WTC11 (cell line): ENCODE results near the gene FCN1.

Experiments used
- ATF3 ChIP-seq: sonication (generic); formaldehyde crosslinking; conservative IDR thresholded peaks from 2 replicates; pipeline ENCODE4 v1.8.1; 2022; ENCODE audit warnings: mild to moderate bottlenecking, missing genetic modification reagents
- CTCF ChIP-seq: fragments of 200-600 bp; IDR thresholded peaks from 2 replicates; pipeline ENCODE4 v1.8.0; 2022; ENCODE audit warnings: antibody characterized with exemption
- MAX ChIP-seq: sonication (generic); formaldehyde crosslinking; IDR thresholded peaks from 2 replicates; pipeline ENCODE4 v1.8.0; 2022; ENCODE audit warnings: mild to moderate bottlenecking, missing genetic modification reagents
- NFYB ChIP-seq: sonication (generic); formaldehyde crosslinking; conservative IDR thresholded peaks from 2 replicates; pipeline ENCODE4 v1.8.0; 2022; ENCODE audit warnings: low read depth, missing genetic modification reagents
- NR2C2 ChIP-seq: sonication (generic); formaldehyde crosslinking; IDR thresholded peaks from 2 replicates; pipeline ENCODE4 v1.8.0; 2022; ENCODE audit warnings: mild to moderate bottlenecking, missing genetic modification reagents
- PRDM15 ChIP-seq: sonication (generic); formaldehyde crosslinking; IDR thresholded peaks from 2 replicates; pipeline ENCODE4 v1.8.0; 2022; ENCODE audit warnings: missing genetic modification reagents
- PREB ChIP-seq: sonication (generic); formaldehyde crosslinking; IDR thresholded peaks from 2 replicates; pipeline ENCODE4 v1.8.1; 2022; ENCODE audit warnings: mild to moderate bottlenecking, missing genetic modification reagents, moderate library complexity, borderline replicate concordance
- TCF7 ChIP-seq: sonication (generic); formaldehyde crosslinking; IDR thresholded peaks from 2 replicates; pipeline ENCODE4 v1.8.0; 2022; ENCODE audit warnings: mild to moderate bottlenecking, low read depth, missing genetic modification reagents, moderate library complexity
- ZBTB43 ChIP-seq: sonication (generic); formaldehyde crosslinking; IDR thresholded peaks from 2 replicates; pipeline ENCODE4 v1.8.1; 2023; ENCODE audit warnings: mild to moderate bottlenecking, missing genetic modification reagents

GRCh38 chr9:134870301-134870694, 47.4 kb downstream of the FCN1 start:
- TF ChIP-seq MAX (no peak), PRDM15 (CRISPR knock-in tag) (no peak), CTCF (no peak), NFYB (CRISPR knock-in tag) (no peak), TCF7 (CRISPR knock-in tag) (no peak), ATF3 (no peak), NR2C2 (CRISPR knock-in tag) (no peak), PREB (CRISPR knock-in tag) (no peak), ZBTB43 (CRISPR knock-in tag) (no peak)
